DLD1 (cell line): Measurements from ENCODE around the gene ADGRA3.

ENCODE experiments used
- in situ Hi-C: cut with HindIII; loops from 2 replicates; pipeline ENCODE4 v1.10.0; 2017; ENCODE audit warnings: low sequenced_read_pairs

The ADGRA3 gene

DNA sequence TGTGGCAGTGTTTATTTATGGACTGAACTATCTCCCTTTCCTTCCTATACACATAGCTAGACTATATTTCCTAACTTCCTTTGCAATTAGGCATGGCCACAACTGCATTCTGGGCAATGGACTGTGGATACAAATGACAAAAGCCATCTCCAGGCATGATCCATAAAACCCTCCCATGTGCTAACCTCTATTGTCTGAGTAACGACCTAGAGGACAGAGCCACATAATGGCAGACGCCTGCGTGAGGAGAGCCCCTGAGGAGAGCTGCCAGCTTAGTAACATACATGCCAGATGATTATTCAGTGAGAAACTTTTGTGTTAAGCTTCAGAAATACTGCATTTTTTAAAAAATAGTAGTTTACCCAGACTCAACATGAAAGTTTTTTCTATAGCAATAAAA is 142.9 kb downstream of the ADGRA3 start:
- in situ Hi-C loops: no loop called here

DNA sequence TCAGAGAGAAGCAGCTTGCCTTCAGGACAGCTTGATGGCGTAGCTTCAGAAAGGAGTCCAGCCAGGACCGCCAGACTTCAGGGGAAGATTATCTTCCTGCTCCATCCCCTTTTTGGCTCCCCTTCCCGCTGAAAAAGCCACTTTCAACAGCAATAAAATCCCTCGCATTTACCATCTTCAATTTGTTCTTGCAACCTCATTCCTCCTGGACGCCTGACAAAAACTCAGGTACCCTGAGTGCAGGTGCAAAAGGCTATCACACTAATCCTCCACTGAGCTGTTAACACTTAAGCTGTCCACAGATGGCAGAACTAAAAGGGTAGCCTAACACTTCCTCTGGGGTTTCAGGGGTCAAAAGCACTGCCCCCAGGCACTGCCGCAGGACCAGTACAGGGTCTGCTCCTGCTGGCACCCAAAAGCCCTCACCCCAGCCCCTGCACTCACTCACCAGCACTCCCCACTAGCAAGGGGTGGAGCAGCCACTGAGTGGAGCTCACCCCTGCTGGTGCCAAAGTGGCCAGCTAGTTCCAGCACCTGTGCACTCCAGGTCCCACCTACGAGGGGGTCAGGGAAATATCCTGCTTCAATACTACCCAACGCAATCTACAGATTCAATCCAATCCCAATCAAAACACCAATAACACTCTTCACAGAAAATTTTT is 145.8 kb downstream of the ADGRA3 start:
- in situ Hi-C loops: no loop called here

DNA sequence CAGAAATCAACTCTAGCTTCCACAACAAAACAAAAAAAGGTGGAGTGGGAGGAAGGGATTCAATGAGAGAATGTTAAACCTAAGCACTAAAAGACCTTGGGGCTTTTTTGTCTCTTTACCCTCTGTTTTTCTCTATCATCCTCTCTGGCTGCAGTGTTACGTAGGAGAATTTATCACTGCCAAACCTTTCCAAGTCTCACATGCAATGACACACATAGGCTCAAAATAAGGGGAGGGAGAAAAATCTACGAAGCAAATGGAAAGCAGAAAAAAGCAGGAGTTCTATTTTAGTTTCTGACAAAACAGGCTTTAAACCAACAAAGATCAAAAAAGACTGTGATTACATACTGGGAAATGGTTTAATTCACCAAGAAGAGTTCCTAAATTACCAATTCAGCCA is 152.1 kb downstream of the ADGRA3 start:
- in situ Hi-C loops: no loop called here

DNA sequence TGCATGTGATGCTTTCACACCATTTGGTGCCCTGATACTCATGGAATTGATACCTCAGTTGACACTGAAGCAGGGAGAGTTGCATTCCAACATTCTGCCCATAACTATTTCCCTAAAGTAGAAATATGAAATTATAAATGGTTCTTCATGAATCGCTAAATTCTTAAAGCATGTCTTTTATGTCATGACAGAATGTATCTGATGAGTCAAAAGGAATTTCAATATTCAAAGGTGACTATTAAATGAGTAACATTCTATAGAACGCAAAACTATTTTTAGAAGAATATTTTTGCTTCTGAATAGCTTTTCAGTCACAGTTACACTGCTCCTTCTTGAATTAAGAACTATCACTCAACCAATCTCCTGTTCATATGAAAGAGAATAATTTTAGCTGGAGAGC is 152.8 kb downstream of the ADGRA3 start:
- in situ Hi-C loops: no loop called here

DNA sequence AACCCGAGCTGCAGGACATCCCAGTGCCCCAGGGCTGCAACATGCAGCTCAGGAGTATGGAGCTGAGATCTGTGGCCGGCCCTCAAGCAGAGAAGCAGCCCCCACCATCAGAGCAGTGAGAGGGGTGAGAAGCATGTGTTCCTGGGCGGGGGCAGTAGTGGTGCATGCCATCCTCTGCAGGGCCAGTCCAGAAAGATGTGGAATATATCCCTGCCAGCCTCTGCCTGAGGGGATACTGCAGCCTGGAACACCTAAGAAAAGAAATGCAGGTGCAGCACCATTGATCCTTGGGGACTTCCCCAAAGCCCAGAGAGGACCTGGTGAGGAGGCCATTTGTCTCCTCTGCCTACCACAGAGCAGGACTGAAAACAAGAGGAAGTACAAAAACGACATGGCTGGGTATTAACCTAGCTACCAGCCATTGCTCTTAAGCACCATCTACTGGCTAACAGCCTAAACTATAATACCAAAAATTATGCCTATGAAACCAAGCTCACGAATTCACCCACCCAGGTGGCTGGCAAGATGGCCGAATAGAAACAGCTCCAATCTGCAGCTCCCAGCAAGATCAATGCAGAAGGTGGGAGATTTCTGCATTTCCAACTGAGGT is 158.8 kb downstream of the ADGRA3 start:
- in situ Hi-C loops: no loop called here

DNA sequence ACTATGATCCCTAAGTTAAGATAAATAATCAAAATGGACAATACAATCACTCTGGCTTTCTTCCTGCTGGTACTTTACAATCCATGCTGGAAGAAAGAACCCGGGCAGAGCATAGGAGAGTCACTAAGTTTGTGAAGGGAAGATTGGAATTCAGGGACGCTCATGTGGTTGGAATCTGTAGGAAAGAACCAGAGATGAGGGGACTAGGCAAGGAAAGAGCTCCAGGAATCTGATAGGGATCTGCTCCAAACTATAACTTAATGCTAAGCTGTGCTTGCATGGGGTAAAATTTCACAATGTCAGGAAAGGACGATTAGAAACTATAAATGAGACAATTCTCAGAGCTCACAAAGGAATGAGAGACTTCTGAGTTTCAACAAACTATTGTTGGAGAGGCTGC is 167.5 kb downstream of the ADGRA3 start:
- in situ Hi-C loops: no loop called here

DNA sequence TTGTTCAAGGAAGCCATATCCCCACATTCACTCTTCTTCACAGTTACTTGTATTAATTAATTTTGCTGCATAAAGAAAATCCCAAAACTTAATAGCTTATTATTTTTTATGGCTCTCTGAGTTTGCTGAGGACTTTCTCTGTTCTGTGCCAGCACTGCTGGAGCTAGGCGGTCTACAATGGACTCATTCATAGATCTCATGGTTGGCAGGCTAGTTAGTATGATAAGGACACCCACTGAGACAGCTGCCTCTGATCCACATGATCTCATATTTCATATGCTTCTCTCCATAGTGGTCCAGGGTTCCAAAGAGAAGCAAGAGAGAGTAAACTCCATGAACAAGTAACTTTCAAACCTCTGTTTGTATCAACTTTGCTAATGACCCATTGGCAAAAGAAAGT is 170.2 kb downstream of the ADGRA3 start:
- in situ Hi-C loops: no loop called here

DNA sequence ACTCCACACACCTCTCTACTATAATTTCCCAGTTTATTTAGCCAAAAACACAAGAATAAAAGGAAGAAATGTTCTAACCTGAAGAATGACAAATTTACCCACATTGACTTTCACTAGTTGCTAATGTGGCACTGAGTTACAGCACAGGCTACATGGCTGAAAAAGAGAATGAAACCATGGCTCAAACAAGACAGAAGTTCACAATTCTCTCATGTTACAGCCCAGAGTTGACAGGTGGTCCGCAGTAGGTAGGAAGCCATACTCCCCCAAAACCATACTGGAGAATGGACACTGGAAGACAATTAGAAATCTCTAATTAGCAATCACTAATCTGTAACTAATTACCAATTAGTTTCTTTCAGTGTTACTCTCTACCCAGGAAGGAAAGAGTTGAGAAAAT is 170.8 kb downstream of the ADGRA3 start:
- in situ Hi-C loops: no loop called here

DNA sequence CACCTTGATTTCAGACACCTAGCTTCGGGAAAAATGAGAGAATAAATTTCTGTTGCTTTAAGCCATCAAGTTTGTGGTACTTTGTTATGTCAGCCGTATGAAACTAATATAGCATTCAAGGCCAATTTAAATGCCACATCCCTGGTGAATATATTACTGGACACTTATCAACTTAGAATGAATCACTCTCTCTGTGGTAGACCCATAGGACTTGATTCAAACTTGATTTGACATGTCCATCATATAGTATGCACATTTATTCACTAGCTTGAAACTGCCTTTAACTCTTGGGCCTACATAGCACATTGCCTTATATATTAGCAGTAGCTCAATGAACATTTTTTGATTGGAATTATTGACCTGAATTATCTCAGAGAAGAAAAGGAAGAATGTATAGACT is 172.3 kb downstream of the ADGRA3 start:
- in situ Hi-C loops: no loop called here

DNA sequence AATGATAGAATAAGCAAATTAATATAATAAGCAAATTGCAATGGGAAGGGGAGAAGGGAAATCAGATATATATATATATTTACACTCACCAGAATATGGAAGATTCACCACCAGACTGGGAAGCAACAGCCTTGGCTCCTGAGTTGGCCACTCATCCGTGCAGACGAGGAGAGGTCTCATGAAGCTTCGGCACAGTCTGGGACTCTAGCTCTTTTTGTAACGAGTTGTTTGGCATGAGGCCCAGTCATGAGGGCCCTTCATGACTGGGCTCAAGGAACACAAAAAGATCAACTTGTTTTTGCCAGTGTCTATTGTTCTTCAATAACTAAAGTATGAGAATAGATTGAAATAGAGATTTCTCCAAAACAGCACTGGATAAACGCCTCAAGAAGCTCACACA is 176.4 kb downstream of the ADGRA3 start:
- in situ Hi-C loops: no loop called here

DNA sequence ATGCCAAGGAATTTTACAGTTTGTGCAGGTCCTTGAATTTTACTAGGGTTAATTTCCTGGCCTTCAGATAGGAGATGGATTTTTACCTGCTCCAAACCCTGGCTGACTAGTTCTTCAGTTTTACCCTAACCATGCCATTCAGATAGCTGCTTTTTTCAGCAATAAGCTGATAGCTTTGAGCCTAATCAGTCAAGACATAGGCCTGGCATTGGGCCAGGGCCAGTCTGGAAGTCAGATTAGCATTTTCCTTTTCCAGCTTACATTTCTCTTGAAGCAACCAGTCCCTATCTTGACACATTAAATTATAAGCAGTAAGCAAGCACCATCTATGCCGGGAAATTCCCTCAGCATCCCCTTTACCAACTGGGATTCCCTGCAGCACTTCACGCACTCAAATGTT is 177.1 kb downstream of the ADGRA3 start:
- in situ Hi-C loops: no loop called here
